ENCODE results near the gene PLCB4.

PLCB4 gene

GRCh38 chr20:9409981-9410380, 341.1 kb downstream of the PLCB4 start:
- no peak for DNase-seq

GRCh38 chr20:9411833-9412232, 342.9 kb downstream of the PLCB4 start:
- no peak for DNase-seq

- no peak for DNase-seq
Measured at GRCh38 chr20:9412309-9412708, 343.4 kb downstream of the PLCB4 start.

- DNase-seq, result no peak
Measured at GRCh38 chr20:9413001-9413400, 344.1 kb downstream of the PLCB4 start.

GRCh38 chr20:9415426-9415825, 346.5 kb downstream of the PLCB4 start:
- DNase-seq, result no peak

- no peak for DNase-seq
Measured at GRCh38 chr20:9416421-9416820, 347.5 kb downstream of the PLCB4 start.

- no peak for DNase-seq
Measured at GRCh38 chr20:9417665-9418064, 348.8 kb downstream of the PLCB4 start.

GRCh38 chr20:9422321-9423057, 353.6 kb downstream of the PLCB4 start:
- no peak for DNase-seq

- DNase-seq, result no peak
Measured at GRCh38 chr20:9424551-9424950, 355.7 kb downstream of the PLCB4 start.

- DNase-seq, result no peak
Measured at GRCh38 chr20:9427430-9428291, 358.8 kb downstream of the PLCB4 start.

- DNase-seq, result no peak
Measured at GRCh38 chr20:9428292-9428607, 359.4 kb downstream of the PLCB4 start.

- DNase-seq, result no peak
Measured at GRCh38 chr20:9439806-9440205, 370.9 kb downstream of the PLCB4 start.

- DNase-seq, result no peak
Measured at GRCh38 chr20:9440892-9441291, 372.0 kb downstream of the PLCB4 start.

- DNase-seq, result no peak
Measured at GRCh38 chr20:9441948-9442347, 373.1 kb downstream of the PLCB4 start.

GRCh38 chr20:9442858-9443257, 374.0 kb downstream of the PLCB4 start:
- peak; percentile 10 for DNase-seq

- DNase-seq, result no peak
Measured at GRCh38 chr20:9444921-9445320, 376.0 kb downstream of the PLCB4 start.

GRCh38 chr20:9447182-9447581, 378.3 kb downstream of the PLCB4 start:
- DNase-seq, result no peak

GRCh38 chr20:9453201-9453600, 384.3 kb downstream of the PLCB4 start:
- no peak for DNase-seq

GRCh38 chr20:9454791-9455190, 385.9 kb downstream of the PLCB4 start:
- no peak for DNase-seq

GRCh38 chr20:9457136-9457535, 388.2 kb downstream of the PLCB4 start:
- DNase-seq, result no peak

GRCh38 chr20:9458138-9458796, 389.4 kb downstream of the PLCB4 start:
- DNase-seq, result no peak

GRCh38 chr20:9460518-9460917, 391.6 kb downstream of the PLCB4 start:
- no peak for DNase-seq

GRCh38 chr20:9467995-9468394, 399.1 kb downstream of the PLCB4 start:
- DNase-seq, result no peak

GRCh38 chr20:9474835-9475415, 406.0 kb downstream of the PLCB4 start:
- DNase-seq, result no peak

All from activated CD4-positive, alpha-beta T cell treated with anti-CD3 and anti-CD28 coated beads, Interleukin-10, Interleukin-2, amounts not matched to agents 100 ng/mL and 50 ng/mL, durations not matched to agents 16 hours and 8 hours (primary cell).